GM12891 (cell line): ENCODE results near the gene PIP4K2C.

ENCODE experiments used
- DNase-seq: peaks from one replicate; pipeline ENCODE4 v3.0.0; 2011; ENCODE audit warnings: low spot score; ENCODE audit not compliant: insufficient read length
- FAIRE-seq: peaks from 2 replicates; lab custom pipeline; 2011; peaks lifted over from hg19 to GRCh38; lab: Jason Lieb, UNC
- PAX5 ChIP-seq: IDR thresholded peaks from 2 replicates; pipeline ENCODE4 v1.6.1; 2011; ENCODE audit warnings: low read length, moderate library complexity, mild to moderate bottlenecking; ENCODE audit not compliant: insufficient read depth, severe bottlenecking
- POLR2A ChIP-seq: IDR thresholded peaks from 2 replicates; pipeline ENCODE4 v1.6.1; 2011; ENCODE audit warnings: low read depth, low read length, control low read depth
- POLR2AphosphoS5 ChIP-seq: IDR thresholded peaks from 2 replicates; pipeline ENCODE4 v1.6.1; 2011; ENCODE audit warnings: low read depth, low read length, control low read depth
- POU2F2 ChIP-seq: IDR thresholded peaks from 2 replicates; pipeline ENCODE4 v1.6.1; 2011; ENCODE audit warnings: low read depth, mild to moderate bottlenecking, control low read depth, low read length, moderate library complexity
- SPI1 ChIP-seq: IDR thresholded peaks from 2 replicates; pipeline ENCODE4 v1.6.1; 2011; ENCODE audit warnings: low read depth, low read length, control low read depth
- TAF1 ChIP-seq: IDR thresholded peaks from 2 replicates; pipeline ENCODE4 v1.6.1; 2011; ENCODE audit warnings: low read depth, low read length, control low read depth

The PIP4K2C gene

GRCh38 chr12:57592551-57593165 lies 1.7 kb downstream of the PIP4K2C start:
- FAIRE-seq (no peak), DNase-seq (no peak)
- TF ChIP-seq PAX5 (no peak), POU2F2 (no peak), POLR2A (no peak)

GRCh38 chr12:57593187-57593586 lies 2.2 kb downstream of the PIP4K2C start:
- DNase-seq, result no peak
- TF ChIP-seq TAF1, result no peak
- no peak for TF ChIP-seq PAX5
- TF ChIP-seq SPI1, result no peak
- no peak for TF ChIP-seq POLR2AphosphoS5
- no peak for TF ChIP-seq POU2F2
- no peak for TF ChIP-seq POLR2A
- no peak for FAIRE-seq

GRCh38 chr12:57600395-57600794 lies 9.4 kb downstream of the PIP4K2C start:
- FAIRE-seq, result no peak
- TF ChIP-seq POU2F2 (no peak), POLR2A (no peak), SPI1 (no peak), PAX5 (no peak), POLR2AphosphoS5 (no peak), TAF1 (no peak)
- no peak for DNase-seq

- DNase-seq, result no peak
- peak; percentile 57 for FAIRE-seq
- TF ChIP-seq POU2F2, result no peak
- no peak for TF ChIP-seq POLR2A
- no peak for TF ChIP-seq TAF1
- no peak for TF ChIP-seq POLR2AphosphoS5
- no peak for TF ChIP-seq SPI1
- TF ChIP-seq PAX5, result no peak
Observed at GRCh38 chr12:57602544-57602943, 11.6 kb downstream of the PIP4K2C start.

GRCh38 chr12:57603324-57603723 lies 12.3 kb downstream of the PIP4K2C start:
- TF ChIP-seq TAF1 (no peak), POLR2A (no peak), POLR2AphosphoS5 (no peak), PAX5 (no peak), SPI1 (no peak), POU2F2 (no peak)
- no peak for FAIRE-seq
- no peak for DNase-seq

GRCh38 chr12:57603815-57604453 lies 12.9 kb downstream of the PIP4K2C start:
- FAIRE-seq (no peak), DNase-seq (no peak)
- TF ChIP-seq SPI1, result no peak
- TF ChIP-seq POU2F2, result no peak

- TF ChIP-seq POLR2A, result no peak
- TF ChIP-seq POU2F2, result no peak
- no peak for TF ChIP-seq POLR2AphosphoS5
- no peak for TF ChIP-seq PAX5
- TF ChIP-seq SPI1, result no peak
- TF ChIP-seq TAF1, result no peak; the same call in 1 of the 2 replicates
- DNase-seq, result peak; percentile 62
- FAIRE-seq, result peak; percentile 95
Observed at GRCh38 chr12:57604454-57604991, 13.5 kb downstream of the PIP4K2C start, which contains the start of gene DTX3. Gene DTX3 (plus strand): TSS chr12:57604824. CDS start chr12:57606518, 1,694 bp downstream.

GRCh38 chr12:57604992-57605810 lies 14.2 kb downstream of the PIP4K2C start:
- FAIRE-seq (no peak), DNase-seq (no peak)
- no peak for TF ChIP-seq POU2F2
- no peak for TF ChIP-seq SPI1
- no peak for TF ChIP-seq POLR2A
- TF ChIP-seq PAX5, result no peak
- 0 out of 2 replicates have a peak, but pooled peaks have one; percentile 11 for TF ChIP-seq TAF1
- no peak for TF ChIP-seq POLR2AphosphoS5

GRCh38 chr12:57605811-57606311 lies 14.9 kb downstream of the PIP4K2C start:
- TF ChIP-seq POU2F2 (no peak), PAX5 (no peak), POLR2AphosphoS5 (no peak), TAF1 (no peak)
- DNase-seq, result no peak
- FAIRE-seq, result no peak
